ENCODE data around the gene GRM4.

- no peak for TF ChIP-seq CTCF (IDR thresholded peaks at IDR 0.05)
- TF ChIP-seq EZH2 (IDR thresholded peaks at IDR 0.05) = no peak
Measured at GRCh38 chr6:34098045-34098936, 47.6 kb downstream of the GRM4 start.
